Sigmoid colon (tissue), 7 donors: Measurements from ENCODE around the gene KRT40. TPM values are rescaled to one million over a fixed set of nuclear protein-coding genes. Genes with fewer than 3 reads are reported as not detected.

Source experiments
- DNase-seq: peaks from one replicate; pipeline ENCODE4 v3.0.0-alpha.2; 2019
- H3K27ac ChIP-seq, 4 donors: fragments of 200-600 bp; sonication (generic); one replicate each; pipeline ENCODE4 v1.5.1; 2016 to 2019; ENCODE audit warnings: mild to moderate bottlenecking in 1 of 4
- H3K27me3 ChIP-seq, 3 donors: fragments of 200-600 bp; sonication (generic); one replicate each; pipeline ENCODE4 v1.5.1; 2019; ENCODE audit warnings: mild to moderate bottlenecking in 1 of 3
- H3K36me3 ChIP-seq, 4 donors: fragments of 200-600 bp; sonication (generic); one replicate each; pipeline ENCODE4 v1.5.1; 2016 to 2019
- H3K4me1 ChIP-seq, 4 donors: fragments of 200-600 bp; sonication (generic); one replicate each; pipeline ENCODE4 v1.5.1; 2017 to 2019
- H3K4me3 ChIP-seq, 4 donors: fragments of 200-600 bp; sonication (generic); one replicate each; pipeline ENCODE4 v1.5.1; 2017 to 2019; ENCODE audit warnings: mild to moderate bottlenecking in 2 of 4, moderate library complexity in 1 of 4
- H3K9me3 ChIP-seq, 4 donors: fragments of 200-600 bp in 3 of 4; sonication (generic) in 3 of 4; one replicate each; pipeline versions ENCODE4 v1.5.1 to v1.6.1; 2013 to 2019
- EP300 ChIP-seq, 4 donors: sonication (generic); formaldehyde crosslinking; IDR thresholded peaks; one replicate each; pipeline ENCODE4 v1.6.1; 2017; ENCODE audit warnings: antibody characterized with exemption in 4 of 4
- POLR2A ChIP-seq, 2 donors: fragments of 450-650 bp; IDR thresholded peaks; one replicate each; pipeline ENCODE4 v1.6.1; 2016; ENCODE audit warnings: antibody characterized with exemption in 2 of 2, mild to moderate bottlenecking in 2 of 2, moderate library complexity in 2 of 2
- POLR2AphosphoS5 ChIP-seq, 4 donors: sonication (generic); formaldehyde crosslinking; IDR thresholded peaks; one replicate each; pipeline ENCODE4 v1.6.1; 2017; ENCODE audit warnings: antibody characterized with exemption in 4 of 4
- WGBS, 2 donors: extraction: QIAGEN DNeasy Blood & Tissue Kit; methylation state at CpG; one replicate each; pipeline ENCODE4 v1.1.7; 2013; 5-methylcytosine and 5-hydroxymethylcytosine counted together
- intact Hi-C: fragments of 100-400 bp; cut with DNase I; formaldehyde crosslinking; loops from one replicate; pipeline ENCODE4 v1.15.1; 2023
- polyA plus RNA-seq, 3 donors: library from polyadenylated mRNA; stranded (reverse); fragments of 200-250 nt; gene quantifications; one replicate each; pipeline ENCODE4 v1.2.3, GENCODE V29; 2013
- total RNA-seq, 4 donors: library from RNA; depleted of rRNA; stranded (reverse); fragments of >200 nt; gene quantifications; one replicate each; pipeline ENCODE4 v1.1.0, GENCODE V29; 2016
- TF ChIP-seq, protein P1 (sequence below), 4 experiments: fragments of 450-650 bp in 3 of 4; fragments of 200-600 bp in 1 of 4; IDR thresholded peaks; one replicate each; pipeline ENCODE4 v1.5.1; 2016 to 2019; ENCODE audit warnings: antibody characterized with exemption in 4 of 4, mild to moderate bottlenecking in 3 of 4, moderate library complexity in 2 of 4
- donor health status: healthy with polysubstance abuse.
- donor health status: Bipolar disorder and iron deficiency.
- donor health status: healthy.

KRT40 gene
- total and polyA plus RNA-seq, 7 donors, result 0.16 to 0.60 TPM; not detected in 5

DNA sequence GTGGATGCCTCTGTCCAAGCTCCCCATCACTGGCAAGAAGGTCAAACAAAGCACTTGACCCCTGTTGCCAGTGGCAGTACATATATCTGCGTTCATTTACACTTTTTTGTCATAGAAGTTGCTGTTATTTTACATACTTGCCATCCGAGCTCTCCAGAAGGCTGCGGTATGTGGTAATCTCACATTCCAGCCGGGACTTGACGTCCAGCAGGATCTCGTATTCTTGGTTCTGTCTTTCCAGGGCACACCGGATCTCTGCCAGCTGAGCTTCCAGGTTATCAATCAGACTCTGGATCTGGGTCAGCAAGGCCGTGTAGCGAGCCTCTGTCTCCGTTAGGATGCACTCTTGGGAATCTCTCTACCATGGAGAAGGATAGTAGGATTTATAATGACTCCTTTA, 24.0 kb downstream of the KRT40 start:
- Histone ChIP-seq H3K9me3 (no peaks in the 10 kb centered on the region), H3K27me3 (peaks cover 0 to 7% (median 0%) of the 10 kb centered on the region in 3 donors), H3K36me3 (no peaks in the 10 kb centered on the region), H3K4me3 (no peak overlapping the region), H3K4me1 (no peaks in the 10 kb centered on the region), H3K27ac (no peak overlapping the region)
- DNase-seq, result no peak
- intact Hi-C loops, result no loop called here
- 80 to 87% methylated on average over 10 of the region's 10 CpGs for WGBS, 2 donors
- TF ChIP-seq EP300 (IDR thresholded peaks at IDR 0.05) (no peak), POLR2AphosphoS5 (IDR thresholded peaks at IDR 0.05) (no peak), POLR2A (IDR thresholded peaks at IDR 0.05) (no peak)
- TF ChIP-seq, protein P1, sequence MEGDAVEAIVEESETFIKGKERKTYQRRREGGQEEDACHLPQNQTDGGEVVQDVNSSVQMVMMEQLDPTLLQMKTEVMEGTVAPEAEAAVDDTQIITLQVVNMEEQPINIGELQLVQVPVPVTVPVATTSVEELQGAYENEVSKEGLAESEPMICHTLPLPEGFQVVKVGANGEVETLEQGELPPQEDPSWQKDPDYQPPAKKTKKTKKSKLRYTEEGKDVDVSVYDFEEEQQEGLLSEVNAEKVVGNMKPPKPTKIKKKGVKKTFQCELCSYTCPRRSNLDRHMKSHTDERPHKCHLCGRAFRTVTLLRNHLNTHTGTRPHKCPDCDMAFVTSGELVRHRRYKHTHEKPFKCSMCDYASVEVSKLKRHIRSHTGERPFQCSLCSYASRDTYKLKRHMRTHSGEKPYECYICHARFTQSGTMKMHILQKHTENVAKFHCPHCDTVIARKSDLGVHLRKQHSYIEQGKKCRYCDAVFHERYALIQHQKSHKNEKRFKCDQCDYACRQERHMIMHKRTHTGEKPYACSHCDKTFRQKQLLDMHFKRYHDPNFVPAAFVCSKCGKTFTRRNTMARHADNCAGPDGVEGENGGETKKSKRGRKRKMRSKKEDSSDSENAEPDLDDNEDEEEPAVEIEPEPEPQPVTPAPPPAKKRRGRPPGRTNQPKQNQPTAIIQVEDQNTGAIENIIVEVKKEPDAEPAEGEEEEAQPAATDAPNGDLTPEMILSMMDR (IDR thresholded peaks at IDR 0.05), result no peak

DNA sequence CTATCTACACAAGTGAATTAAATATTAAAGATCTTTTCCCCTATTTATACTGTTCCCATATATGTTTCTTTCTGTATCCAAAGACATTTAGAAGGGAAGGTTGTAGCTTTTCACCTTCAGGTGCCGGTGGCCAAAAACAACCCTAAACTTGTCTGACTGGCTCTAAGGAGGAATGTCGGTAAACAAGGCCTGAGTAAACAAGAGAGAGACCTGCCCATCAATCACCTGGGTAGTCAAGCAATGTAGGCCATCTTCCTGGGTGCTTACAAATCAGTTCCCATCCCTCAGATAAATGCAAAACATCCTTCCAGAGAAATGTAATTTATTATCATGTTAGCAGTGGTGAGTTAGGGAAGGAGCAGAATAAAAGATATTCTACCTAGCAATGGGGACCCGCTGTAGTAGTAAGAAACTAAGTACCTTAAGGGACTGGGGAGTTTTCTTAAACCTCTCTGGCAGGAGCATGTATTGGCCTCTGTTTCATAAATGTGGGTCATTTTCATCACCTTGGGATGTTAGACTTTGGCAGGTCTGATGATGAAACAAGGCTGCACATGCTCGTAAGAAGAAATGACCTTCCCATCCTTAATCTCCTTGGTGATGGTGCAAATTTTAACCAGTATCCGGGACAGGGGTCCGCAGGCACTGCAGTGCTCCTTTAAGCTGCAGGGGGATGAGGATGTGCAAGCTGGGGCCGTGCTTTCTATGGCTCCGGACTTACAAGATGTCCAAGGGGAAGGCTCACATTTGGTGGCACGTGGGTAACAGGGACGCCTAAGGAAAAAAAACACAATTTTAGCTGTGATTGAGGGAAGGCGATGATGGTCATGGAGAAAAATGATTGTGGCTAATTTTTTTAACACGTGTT, 25.8 kb downstream of the KRT40 start:
- intact Hi-C loops, result no loop called here
- Histone ChIP-seq H3K4me3 (no peak overlapping the region), H3K9me3 (no peaks in the 10 kb centered on the region), H3K36me3 (no peaks in the 10 kb centered on the region), H3K27me3 (peaks cover 0 to 7% (median 0%) of the 10 kb centered on the region in 3 donors), H3K4me1 (no peaks in the 10 kb centered on the region), H3K27ac (no peak overlapping the region)
- no peak for TF ChIP-seq POLR2A (IDR thresholded peaks at IDR 0.05)
- TF ChIP-seq, protein P1 (IDR thresholded peaks at IDR 0.05), result no peak
- no peak for TF ChIP-seq POLR2AphosphoS5 (IDR thresholded peaks at IDR 0.05)
- no peak for TF ChIP-seq EP300 (IDR thresholded peaks at IDR 0.05)
- no peak for DNase-seq
- WGBS, 2 donors, result 77 to 81% methylated on average over 12 of the region's 12 CpGs

DNA sequence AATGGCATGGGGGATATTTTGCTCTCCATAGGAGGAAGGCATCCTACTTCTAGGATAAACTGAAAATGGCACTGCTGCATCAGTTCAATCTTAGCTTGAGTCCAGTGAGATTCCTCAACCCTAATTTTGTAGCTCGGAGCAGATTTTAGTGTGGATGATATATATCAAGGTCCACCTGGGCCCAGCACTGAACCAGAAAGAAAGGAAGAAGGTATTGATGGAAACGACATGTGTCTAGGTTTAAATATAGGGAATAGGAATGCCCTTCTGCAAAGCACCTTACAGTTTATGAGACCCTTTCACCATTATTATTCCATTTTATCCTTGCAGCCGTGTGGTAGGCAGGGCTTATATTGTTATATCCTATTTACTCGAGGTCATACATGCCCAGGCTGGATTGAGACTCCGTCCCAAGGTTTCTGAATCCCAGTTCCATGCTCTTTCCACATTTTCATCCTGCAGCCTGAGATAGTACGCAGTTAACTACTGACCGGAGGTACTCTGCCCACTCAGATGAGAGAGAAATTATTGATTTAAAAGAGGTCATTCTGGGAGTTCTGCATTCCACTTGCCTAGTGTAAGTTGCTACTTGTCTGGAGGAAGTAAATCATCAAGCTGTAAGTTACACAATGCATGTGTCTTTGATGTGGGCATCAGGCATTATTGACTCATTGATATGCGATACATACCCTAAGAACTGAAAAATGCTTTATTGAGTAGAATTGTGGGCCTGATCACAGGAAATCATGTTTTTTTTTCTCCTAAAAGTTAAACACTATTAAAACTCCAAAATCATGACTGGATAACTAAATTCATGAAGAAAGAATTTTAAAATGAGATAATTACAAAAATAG, 27.5 kb downstream of the KRT40 start:
- H3K36me3 ChIP-seq, result no peaks in the 10 kb centered on the region
- H3K27ac ChIP-seq, result no peak overlapping the region
- H3K9me3 ChIP-seq, result no peaks in the 10 kb centered on the region
- DNase-seq, result no peak
- H3K4me3 ChIP-seq, result no peak overlapping the region
- WGBS, 2 donors, result 70 to 83% methylated on average over 8 of the region's 8 CpGs
- intact Hi-C loops, result no loop called here
- H3K4me1 ChIP-seq, result no peaks in the 10 kb centered on the region
- no peak for TF ChIP-seq POLR2AphosphoS5 (IDR thresholded peaks at IDR 0.05)
- no peak for TF ChIP-seq EP300 (IDR thresholded peaks at IDR 0.05)
- TF ChIP-seq, protein P1 (IDR thresholded peaks at IDR 0.05), result no peak
- no peak for TF ChIP-seq POLR2A (IDR thresholded peaks at IDR 0.05)
- peaks cover 0 to 7% (median 0%) of the 10 kb centered on the region in 3 donors for H3K27me3 ChIP-seq

DNA sequence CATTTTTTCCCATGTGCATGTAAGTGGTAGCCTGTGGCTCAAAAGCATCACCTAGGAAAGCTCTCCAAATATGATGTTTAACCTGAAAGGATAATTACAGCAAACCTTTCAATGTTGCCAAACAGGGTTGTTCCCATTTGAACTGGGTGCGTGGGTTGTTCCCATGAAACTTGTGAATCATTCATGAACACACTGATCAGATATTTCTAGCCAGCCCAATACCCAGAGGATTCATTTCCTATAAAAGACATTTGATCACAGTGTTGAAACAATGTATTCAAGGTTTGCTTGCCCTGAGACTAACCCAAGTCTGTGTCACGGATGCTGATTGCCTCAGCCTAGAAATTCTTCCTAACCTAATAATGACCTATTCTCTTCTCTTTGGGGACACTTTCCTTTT, 30.2 kb downstream of the KRT40 start:
- no peak overlapping the region for H3K27ac ChIP-seq
- intact Hi-C loops, result no loop called here
- H3K9me3 ChIP-seq, result no peaks in the 10 kb centered on the region
- TF ChIP-seq, protein P1 (IDR thresholded peaks at IDR 0.05), result no peak
- TF ChIP-seq POLR2A (IDR thresholded peaks at IDR 0.05) (no peak), POLR2AphosphoS5 (IDR thresholded peaks at IDR 0.05) (no peak), EP300 (IDR thresholded peaks at IDR 0.05) (no peak)
- H3K27me3 ChIP-seq, result peaks cover 0 to 8% (median 6%) of the 10 kb centered on the region in 3 donors
- no peaks in the 10 kb centered on the region for H3K4me1 ChIP-seq
- 68 to 91% methylated on average over 2 of the region's 2 CpGs for WGBS, 2 donors
- H3K36me3 ChIP-seq, result no peaks in the 10 kb centered on the region
- no peak overlapping the region for H3K4me3 ChIP-seq
- DNase-seq, result no peak
